Fibroblast of lung (primary cell): ENCODE measurements around the gene TMEM51.

Source experiments
- CTCF ChIP-seq, 2 donors: IDR thresholded peaks in 1 of 2; conservative IDR thresholded peaks in 1 of 2; 1 replicate in 1 of 2; 2 replicates in 1 of 2; pipeline ENCODE4 v1.5.1; 2011 to 2012; ENCODE audit warnings: low read length in 2 of 2, control low read depth in 1 of 2, inconsistent platforms in 1 of 2, low read depth in 1 of 2, mild to moderate bottlenecking in 1 of 2
- EZH2 ChIP-seq: IDR thresholded peaks from 2 replicates; pipeline ENCODE4 v1.5.1; 2012; ENCODE audit warnings: low read length, control low read depth, mild to moderate bottlenecking; ENCODE audit errors: missing control alignments

DNA sequence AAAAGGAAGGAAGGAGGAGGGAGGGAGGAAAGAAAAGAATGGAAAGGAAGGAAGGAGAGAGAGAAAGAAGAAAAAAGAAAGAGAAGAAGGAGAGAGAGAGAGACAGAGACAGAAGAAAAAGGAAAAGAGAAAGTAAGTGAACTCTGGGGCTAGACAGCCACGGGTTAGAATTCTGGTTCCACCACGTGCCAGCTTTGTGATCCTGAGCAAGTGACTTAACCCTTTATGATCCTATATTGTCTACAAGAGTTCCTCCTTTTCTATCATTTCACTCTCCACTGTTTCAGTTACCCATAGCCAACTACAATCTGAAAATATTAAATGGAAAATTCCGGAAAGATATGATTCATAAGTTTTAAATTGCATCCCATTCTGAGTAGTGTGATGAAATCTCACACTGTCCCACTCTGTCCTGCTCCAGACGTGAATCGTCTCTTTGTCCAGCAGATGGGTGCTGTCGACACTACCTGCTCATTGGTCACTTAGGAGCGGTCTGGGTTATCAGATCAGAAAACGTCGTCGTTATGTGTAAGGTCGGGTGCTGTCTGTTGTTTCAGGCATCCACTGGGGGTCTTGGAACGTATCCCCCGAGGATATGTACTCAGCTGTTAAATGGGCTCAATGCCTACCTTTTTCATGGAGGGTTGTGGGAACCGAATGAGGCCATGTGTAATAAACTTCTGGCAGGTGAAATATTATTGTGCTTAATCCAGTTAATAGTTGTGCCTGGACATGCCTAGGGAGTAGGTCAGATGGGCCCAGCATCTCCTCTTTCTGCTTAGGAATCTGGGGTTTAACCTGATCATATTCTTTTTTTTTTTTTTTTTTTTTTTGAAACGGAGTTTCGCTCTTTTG is 19.1 kb downstream of the TMEM51 start:
- TF ChIP-seq CTCF (conservative IDR thresholded peaks at IDR 0.05 in 1 of 2, IDR thresholded peaks at IDR 0.05 in 1 of 2; ENCODE audit: low read depth in 1 of 2, low read length in 2 of 2) (no peak), EZH2 (no peak)
